BLaER1 treated with 17β-estradiol and CSF1 and Interleukin-3, amounts not matched to agents 10 nM and 100 nM (cell line): Measurements from ENCODE around the gene CD4.

ENCODE experiments used
- H3K27ac ChIP-seq, 11 experiments: shearing (Covaris generic); formaldehyde crosslinking; 2 replicates each; pipeline ENCODE4 v1.8.1; 2022
- H3K27me3 ChIP-seq, 11 experiments: shearing (Covaris generic); formaldehyde crosslinking; 2 replicates each; pipeline ENCODE4 v1.8.1; 2022
- H3K36me3 ChIP-seq, 11 experiments: shearing (Covaris generic); formaldehyde crosslinking; 2 replicates each; pipeline ENCODE4 v1.8.1; 2022
- H3K4me1 ChIP-seq, 10 experiments: shearing (Covaris generic); formaldehyde crosslinking; 2 replicates each; pipeline ENCODE4 v1.8.1; 2022
- H3K4me2 ChIP-seq, 11 experiments: shearing (Covaris generic); formaldehyde crosslinking; 2 replicates each; pipeline ENCODE4 v1.8.1; 2022
- H3K4me3 ChIP-seq, 10 experiments: shearing (Covaris generic); formaldehyde crosslinking; 2 replicates each; pipeline ENCODE4 v1.8.1; 2022
- H3K9ac ChIP-seq, 11 experiments: shearing (Covaris generic); formaldehyde crosslinking; 2 replicates each; pipeline ENCODE4 v1.8.1; 2022
- H3K9me3 ChIP-seq, 11 experiments: shearing (Covaris generic); formaldehyde crosslinking; replicated peaks in 1 of 11; 2 replicates each; pipeline ENCODE4 v1.8.1; 2022
- H4K20me1 ChIP-seq, 11 experiments: shearing (Covaris generic); formaldehyde crosslinking; 2 replicates each; pipeline ENCODE4 v1.8.1; 2022
- Cebpa-rat ChIP-seq, 11 experiments: shearing (Covaris generic); IDR thresholded peaks; 2 replicates each; pipeline ENCODE4 v1.8.1; 2022

The CD4 gene

DNA sequence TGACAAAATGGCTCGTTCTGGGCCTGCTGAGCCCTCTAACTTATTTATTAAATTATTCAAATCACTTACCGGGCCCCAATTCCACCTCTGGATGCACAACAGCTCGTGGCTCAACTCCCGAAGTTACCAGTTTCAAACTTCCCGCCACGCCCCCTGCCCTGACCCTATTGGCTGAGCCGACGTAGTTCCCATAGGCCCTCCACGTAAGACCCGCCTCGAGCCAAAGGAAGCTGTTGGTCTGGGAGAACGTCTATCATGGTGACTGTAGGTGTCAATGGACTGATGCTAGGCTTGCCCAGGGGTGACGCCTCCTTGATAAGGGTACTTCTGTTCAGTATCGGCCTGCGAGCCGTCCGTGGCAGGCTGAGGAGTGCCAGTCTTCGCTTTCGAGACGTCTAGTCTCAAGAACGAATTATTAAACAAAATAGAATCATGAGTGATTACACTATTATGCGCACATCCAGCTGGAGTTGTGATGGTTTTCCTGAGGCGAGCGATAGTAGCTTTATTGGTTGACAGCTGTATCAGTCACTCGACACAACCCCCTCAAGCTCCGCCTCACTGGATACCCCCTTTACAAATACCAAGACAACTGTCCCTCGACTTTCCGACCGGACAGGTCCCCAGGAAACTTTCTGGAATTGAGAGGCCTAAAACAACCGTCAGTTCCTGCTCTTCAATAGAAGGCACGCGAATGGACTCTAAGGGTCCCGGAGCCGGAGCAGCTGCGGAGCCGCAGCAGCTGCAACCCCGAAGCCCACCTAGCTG lies 62.0 kb downstream of the CD4 start, which contains the start of gene CDCA3:
CDCA3 (minus strand) TSS at position 134 of the 768 bp plus-strand sequence. CDS start 334 bp downstream, outside the sequence.
- TF ChIP-seq Cebpa-rat (IDR thresholded peaks at IDR 0.05) = no peak
- peaks cover 35 to 53% (median 40%) of the 10 kb centered on the region in 10 experiments for H3K4me1 ChIP-seq
- H3K36me3 ChIP-seq = peaks cover 13 to 68% (median 57%) of the 10 kb centered on the region in 11 experiments
- peak within 1 kb of the TSS; percentile 87 to 100 (median 99) for H3K4me2 ChIP-seq
- no peaks in the 10 kb centered on the region for H3K27me3 ChIP-seq
- peak within 1 kb of the TSS; percentile 76 to 92 (median 85) for H3K9ac ChIP-seq
- H3K9me3 ChIP-seq = no peaks in the 10 kb centered on the region
- peak within 1 kb of the TSS; percentile 57 to 91 (median 85); a peak in 21 of 22 replicates for H3K27ac ChIP-seq
- H4K20me1 ChIP-seq = peaks cover 0 to 43% (median 20%) of the 10 kb centered on the region in 11 experiments; a peak in 14 of 22 replicates
- peak within 1 kb of the TSS; percentile 65 to 80 (median 70) for H3K4me3 ChIP-seq

DNA sequence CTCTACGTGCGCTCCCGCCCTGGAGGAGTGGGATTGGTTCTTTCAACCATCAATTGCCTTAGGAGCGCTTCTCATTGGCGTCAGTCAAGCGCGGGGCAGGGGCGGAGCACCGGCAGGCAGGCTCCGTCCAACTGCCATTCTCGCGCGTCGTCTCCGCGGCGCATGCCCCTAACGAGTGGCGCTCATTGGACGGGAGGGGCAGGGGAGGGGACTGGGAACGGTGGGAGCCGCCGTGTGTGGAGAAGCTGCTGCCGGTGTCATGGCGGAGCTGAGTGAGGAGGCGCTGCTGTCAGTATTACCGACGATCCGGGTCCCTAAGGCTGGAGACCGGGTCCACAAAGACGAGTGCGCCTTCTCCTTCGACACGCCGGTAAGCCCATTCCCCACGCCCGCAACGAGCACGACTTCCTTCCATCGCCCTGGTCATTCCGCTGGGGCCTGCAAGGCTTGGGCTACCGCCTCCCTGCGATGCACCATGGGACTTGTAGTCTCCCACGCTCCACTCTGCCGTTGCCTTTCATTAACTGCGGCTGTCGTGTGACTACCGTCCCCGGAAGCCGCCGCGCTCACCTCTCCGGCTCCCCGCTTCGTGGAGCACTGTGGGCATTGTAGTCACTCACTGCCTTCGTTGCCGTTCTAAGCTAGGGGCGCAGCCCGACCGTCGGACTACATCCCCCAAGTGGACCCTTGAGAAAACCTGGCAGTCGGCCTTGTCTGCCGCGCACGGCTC lies 62.8 kb downstream of the CD4 start, which contains the start of gene USP5:
USP5 (plus strand) TSS at position 230 of the 730 bp plus-strand sequence; CDS start at position 260, 30 bp downstream.
- Histone ChIP-seq H3K27me3 (no peaks in the 10 kb centered on the region), H4K20me1 (peaks cover 0 to 39% (median 19%) of the 10 kb centered on the region in 11 experiments; a peak in 14 of 22 replicates), H3K9me3 (no peaks in the 10 kb centered on the region), H3K4me1 (peaks cover 34 to 45% (median 39%) of the 10 kb centered on the region in 10 experiments), H3K4me3 (peak within 1 kb of the TSS; percentile 65 to 80 (median 70)), H3K9ac (peak within 1 kb of the TSS; percentile 76 to 92 (median 85)), H3K27ac (peak within 1 kb of the TSS; percentile 57 to 91 (median 85); a peak in 21 of 22 replicates), H3K4me2 (peak within 1 kb of the TSS; percentile 94 to 100 (median 99)), H3K36me3 (peaks cover 21 to 68% (median 57%) of the 10 kb centered on the region in 11 experiments)
- TF ChIP-seq Cebpa-rat (IDR thresholded peaks at IDR 0.05) = no peak

DNA sequence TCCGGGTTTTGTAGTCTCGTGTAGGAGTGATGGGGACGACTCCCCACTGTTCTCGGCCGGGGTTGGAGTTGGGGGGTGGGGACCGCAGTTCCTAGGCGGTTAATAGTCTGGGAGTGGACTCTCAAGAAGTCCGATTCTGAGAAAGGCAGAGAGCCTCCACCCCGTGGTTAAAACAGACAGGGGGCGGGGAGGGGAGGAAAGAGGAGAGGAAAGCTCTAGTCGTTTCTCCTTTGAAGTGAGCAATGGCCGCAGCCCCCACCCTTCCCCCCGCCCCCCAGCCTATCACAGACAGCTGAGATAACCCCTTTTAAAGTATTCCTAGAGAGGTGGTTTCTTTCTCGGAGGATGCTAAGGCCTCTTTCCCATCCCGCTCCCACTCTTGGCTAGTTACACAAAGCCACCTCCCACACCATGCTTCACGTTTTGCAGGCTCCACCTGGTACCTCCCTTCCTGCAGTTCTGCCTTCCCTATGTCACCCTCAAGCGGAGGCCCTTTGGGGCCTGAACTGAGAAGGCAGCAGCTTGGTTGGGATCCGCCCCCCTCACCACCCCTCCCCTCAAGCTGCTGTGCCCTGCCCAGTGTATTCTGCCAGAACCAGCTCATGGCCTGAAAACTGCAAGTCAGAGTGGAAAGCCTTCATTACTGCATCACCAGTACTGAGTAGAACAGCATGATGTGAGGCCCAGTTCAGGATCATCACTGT lies 63.5 kb downstream of the CD4 start:
- Histone ChIP-seq H3K27ac (peak overlapping the region in 10 of 11 experiments; percentile 39 to 91 (median 84); a peak in 20 of 22 replicates), H3K9ac (peak overlapping the region; percentile 75 to 92 (median 85))

GRCh38 chr12:6853626-6854025 lies 64.3 kb downstream of the CD4 start:
- Histone ChIP-seq H3K4me3 (peak overlapping the region in 9 of 10 experiments; percentile 65 to 80 (median 71); a peak in 14 of 20 replicates), H3K36me3 (peaks cover 36 to 68% (median 57%) of the 10 kb centered on the region in 11 experiments), H4K20me1 (peaks cover 0 to 36% (median 19%) of the 10 kb centered on the region in 11 experiments; a peak in 11 of 22 replicates), H3K27me3 (no peaks in the 10 kb centered on the region), H3K9me3 (no peaks in the 10 kb centered on the region), H3K27ac (peak overlapping the region in 9 of 11 experiments; percentile 39 to 91 (median 85); a peak in 17 of 22 replicates), H3K4me1 (peaks cover 34 to 41% (median 38%) of the 10 kb centered on the region in 10 experiments), H3K4me2 (peak overlapping the region; percentile 87 to 99 (median 94)), H3K9ac (peak overlapping the region; percentile 75 to 92 (median 85))
- TF ChIP-seq Cebpa-rat (IDR thresholded peaks at IDR 0.05) = no peak

More for the DNA sequence above, 63.5 kb downstream of the CD4 start:
- H3K4me2 ChIP-seq = peak overlapping the region; percentile 87 to 99 (median 94)
- TF ChIP-seq Cebpa-rat (IDR thresholded peaks at IDR 0.05) = no peak
- H3K4me1 ChIP-seq = peaks cover 34 to 42% (median 38%) of the 10 kb centered on the region in 10 experiments
- H4K20me1 ChIP-seq = peaks cover 0 to 36% (median 19%) of the 10 kb centered on the region in 11 experiments; a peak in 11 of 22 replicates
- H3K4me3 ChIP-seq = peak overlapping the region; percentile 65 to 80 (median 70)
- peaks cover 28 to 68% (median 57%) of the 10 kb centered on the region in 11 experiments for H3K36me3 ChIP-seq
- H3K9me3 ChIP-seq = no peaks in the 10 kb centered on the region
- H3K27me3 ChIP-seq = no peaks in the 10 kb centered on the region

GRCh38 chr12:6854036-6854435 lies 64.7 kb downstream of the CD4 start:
- TF ChIP-seq Cebpa-rat (IDR thresholded peaks at IDR 0.05) = no peak
- H3K4me3 ChIP-seq = no peak overlapping the region; a peak in 1 of 20 replicates
- H3K4me2 ChIP-seq = peak overlapping the region; percentile 87 to 99 (median 94)
- H4K20me1 ChIP-seq = peaks cover 0 to 36% (median 19%) of the 10 kb centered on the region in 11 experiments; a peak in 11 of 22 replicates
- H3K4me1 ChIP-seq = peaks cover 34 to 37% (median 36%) of the 10 kb centered on the region in 10 experiments
- peaks cover 40 to 68% (median 57%) of the 10 kb centered on the region in 11 experiments for H3K36me3 ChIP-seq
- no peaks in the 10 kb centered on the region for H3K27me3 ChIP-seq
- peak overlapping the region; percentile 75 to 92 (median 85); a peak in 17 of 22 replicates for H3K9ac ChIP-seq
- no peaks in the 10 kb centered on the region for H3K9me3 ChIP-seq
- peak overlapping the region in 3 of 11 experiments; percentile 83 to 91 (median 85); a peak in 3 of 22 replicates for H3K27ac ChIP-seq

DNA sequence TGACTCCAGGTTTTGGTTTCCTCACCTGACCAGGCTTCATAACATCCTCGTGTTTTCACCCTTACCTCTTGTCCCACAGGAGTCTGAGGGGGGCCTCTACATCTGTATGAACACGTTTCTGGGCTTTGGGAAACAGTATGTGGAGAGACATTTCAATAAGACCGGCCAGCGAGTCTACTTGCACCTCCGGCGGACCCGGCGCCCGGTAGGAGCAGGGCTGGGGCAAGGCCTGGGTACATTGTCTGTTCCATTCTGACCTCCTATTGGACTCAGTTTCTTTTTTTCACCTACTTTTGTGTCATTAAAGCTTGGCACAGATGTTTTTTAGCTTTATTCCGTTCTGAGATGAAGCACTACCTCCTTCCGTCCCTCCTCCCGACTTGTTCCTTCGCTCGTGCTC lies 66.0 kb downstream of the CD4 start:
- Histone ChIP-seq H3K4me1 (peaks cover 21 to 24% (median 23%) of the 10 kb centered on the region in 10 experiments), H3K27me3 (no peaks in the 10 kb centered on the region), H3K36me3 (peaks cover 53 to 68% (median 63%) of the 10 kb centered on the region in 11 experiments), H3K9ac (peak overlapping the region in 5 of 11 experiments; percentile 4 to 89 (median 76); a peak in 3 of 22 replicates), H3K9me3 (no peaks in the 10 kb centered on the region), H3K4me3 (no peak overlapping the region), H4K20me1 (peaks cover 0 to 36% (median 19%) of the 10 kb centered on the region in 11 experiments; a peak in 11 of 22 replicates), H3K27ac (no peak overlapping the region), H3K4me2 (no peak overlapping the region)
- no peak for TF ChIP-seq Cebpa-rat (IDR thresholded peaks at IDR 0.05)

DNA sequence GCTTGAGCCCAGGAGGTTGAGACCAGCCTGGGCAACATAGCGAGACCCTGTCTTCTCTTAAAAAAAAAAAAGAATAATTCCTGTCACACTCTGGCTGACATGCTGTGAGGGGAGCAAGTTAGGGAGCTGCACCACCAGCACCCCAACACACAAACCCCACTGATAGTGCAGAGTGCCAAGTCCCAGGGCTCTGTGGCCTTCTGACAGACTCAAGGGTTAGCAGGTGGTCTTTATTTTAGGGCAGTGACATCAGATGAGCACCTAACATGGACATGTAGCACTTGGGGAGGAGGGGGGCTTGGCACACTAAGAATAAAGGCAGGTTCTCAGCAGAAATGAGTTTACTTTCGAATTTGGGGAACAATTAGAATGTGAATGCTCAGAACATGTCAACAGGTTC lies 69.5 kb downstream of the CD4 start:
- H3K9ac ChIP-seq = no peak overlapping the region
- peaks cover 0 to 34% (median 18%) of the 10 kb centered on the region in 11 experiments; a peak in 11 of 22 replicates for H4K20me1 ChIP-seq
- no peaks in the 10 kb centered on the region for H3K27me3 ChIP-seq
- H3K4me2 ChIP-seq = no peak overlapping the region
- H3K4me3 ChIP-seq = no peak overlapping the region
- H3K9me3 ChIP-seq = no peaks in the 10 kb centered on the region
- peaks cover 4 to 8% (median 7%) of the 10 kb centered on the region in 10 experiments for H3K4me1 ChIP-seq
- H3K27ac ChIP-seq = no peak overlapping the region
- H3K36me3 ChIP-seq = peaks cover 84 to 100% (median 97%) of the 10 kb centered on the region in 11 experiments
- TF ChIP-seq Cebpa-rat (IDR thresholded peaks at IDR 0.05) = no peak

DNA sequence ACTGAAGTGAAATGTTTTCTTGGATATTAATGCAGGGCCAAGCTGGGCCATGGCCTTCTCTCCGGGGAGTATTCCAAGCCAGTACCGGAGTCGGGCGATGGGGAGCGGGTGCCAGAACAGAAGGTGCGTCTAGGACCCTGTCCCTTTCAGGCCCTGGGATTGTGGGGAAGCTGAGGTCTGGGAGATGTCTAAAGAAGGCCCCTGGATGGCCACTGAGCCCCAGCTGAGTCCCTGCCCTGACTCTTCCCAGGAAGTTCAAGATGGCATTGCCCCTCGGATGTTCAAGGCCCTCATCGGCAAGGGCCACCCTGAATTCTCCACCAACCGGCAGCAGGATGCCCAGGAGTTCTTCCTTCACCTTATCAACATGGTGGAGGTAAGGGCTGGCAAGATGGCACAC lies 70.8 kb downstream of the CD4 start:
- H3K27me3 ChIP-seq = no peaks in the 10 kb centered on the region
- H3K4me3 ChIP-seq = no peak overlapping the region
- no peaks in the 10 kb centered on the region for H3K9me3 ChIP-seq
- H3K4me2 ChIP-seq = no peak overlapping the region
- H3K36me3 ChIP-seq = peaks cover 95 to 100% (median 100%) of the 10 kb centered on the region in 11 experiments
- TF ChIP-seq Cebpa-rat (IDR thresholded peaks at IDR 0.05) = no peak
- H3K4me1 ChIP-seq = no peaks in the 10 kb centered on the region; a peak in 1 of 20 replicates
- peaks cover 0 to 21% (median 6%) of the 10 kb centered on the region in 11 experiments; a peak in 11 of 22 replicates for H4K20me1 ChIP-seq
- no peak overlapping the region for H3K27ac ChIP-seq
- H3K9ac ChIP-seq = no peak overlapping the region
